HUES64 (cell line): ENCODE measurements around the gene VAPA.

Source experiments
- H3K27ac ChIP-seq: 2 replicates; pipeline ENCODE4 v1.7.0; 2013; ENCODE audit warnings: low read depth, low read length, inconsistent platforms
- H3K27me3 ChIP-seq: 2 replicates; pipeline ENCODE4 v1.6.1; 2013; ENCODE audit warnings: mild to moderate bottlenecking, low read length; ENCODE audit not compliant: insufficient read depth
- H3K36me3 ChIP-seq: 2 replicates; pipeline ENCODE4 v1.6.1; 2013; ENCODE audit warnings: mild to moderate bottlenecking, low read length; ENCODE audit not compliant: insufficient read depth
- H3K4me1 ChIP-seq: 2 replicates; pipeline ENCODE4 v1.6.1; 2013; ENCODE audit warnings: mild to moderate bottlenecking, low read length, moderate library complexity; ENCODE audit not compliant: insufficient read depth
- H3K4me3 ChIP-seq: 2 replicates; pipeline ENCODE4 v1.5.1; 2013; ENCODE audit warnings: mild to moderate bottlenecking, low read length, moderate library complexity
- H3K9ac ChIP-seq: 2 replicates; pipeline ENCODE4 v1.6.1; 2013; ENCODE audit warnings: mild to moderate bottlenecking, low read depth, low read length
- H3K9me3 ChIP-seq: 2 replicates; pipeline ENCODE4 v1.6.1; 2013; ENCODE audit warnings: low read depth, low read length; ENCODE audit not compliant: insufficient read depth
- WGBS: fragments of 150-250, 120-280 bp; methylation state at CpG from one replicate; pipeline ENCODE4 v1.1.7; 2013; ENCODE audit warnings: missing lambda C conversion rate; 5-methylcytosine and 5-hydroxymethylcytosine counted together

VAPA gene

DNA sequence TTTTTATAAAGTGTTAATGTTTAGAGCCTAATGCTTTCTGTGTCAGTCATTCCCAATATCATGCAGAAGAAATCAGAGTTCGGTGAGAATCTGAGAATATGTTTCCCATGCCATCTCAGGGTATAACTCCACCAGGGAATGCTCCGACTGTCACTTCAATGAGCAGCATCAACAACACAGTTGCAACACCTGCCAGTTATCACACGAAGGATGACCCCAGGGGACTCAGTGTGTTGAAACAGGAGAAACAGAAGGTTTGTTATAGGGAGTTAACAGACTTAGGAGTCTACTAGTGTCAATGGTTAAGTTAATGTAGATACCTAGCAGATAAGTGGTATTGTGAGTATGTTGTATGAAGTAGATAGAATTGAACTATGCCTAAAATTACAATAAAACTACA is 31.0 kb downstream of the VAPA start:
- H3K4me1 ChIP-seq = no peaks in the 10 kb centered on the region
- 97% methylated on average over 3 of the region's 3 CpGs for WGBS
- H3K9ac ChIP-seq = no peak overlapping the region
- no peaks in the 10 kb centered on the region for H3K27me3 ChIP-seq
- no peak overlapping the region for H3K27ac ChIP-seq
- H3K9me3 ChIP-seq = no peaks in the 10 kb centered on the region
- H3K4me3 ChIP-seq = no peak overlapping the region
- H3K36me3 ChIP-seq = peaks cover 75% of the 10 kb centered on the region

DNA sequence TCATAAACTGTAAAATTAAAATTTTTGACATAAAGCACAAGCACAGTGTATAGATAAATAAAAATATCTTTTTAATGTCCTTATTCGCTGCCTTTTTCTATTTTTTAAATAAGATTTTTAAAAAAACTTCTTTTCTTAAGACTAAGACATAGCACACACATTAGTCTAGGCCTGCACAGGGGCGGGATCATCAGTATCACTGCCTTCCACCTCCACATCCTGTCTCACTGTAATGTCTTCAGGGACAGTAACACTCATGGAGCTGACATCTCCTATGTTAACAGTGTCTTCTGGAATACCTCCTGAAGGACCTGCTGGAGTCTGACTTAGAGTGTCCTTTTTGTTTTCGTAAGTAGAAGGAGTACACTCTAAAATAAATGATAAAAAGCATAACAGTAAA is 33.0 kb downstream of the VAPA start:
- H3K36me3 ChIP-seq = peaks cover 60% of the 10 kb centered on the region

DNA sequence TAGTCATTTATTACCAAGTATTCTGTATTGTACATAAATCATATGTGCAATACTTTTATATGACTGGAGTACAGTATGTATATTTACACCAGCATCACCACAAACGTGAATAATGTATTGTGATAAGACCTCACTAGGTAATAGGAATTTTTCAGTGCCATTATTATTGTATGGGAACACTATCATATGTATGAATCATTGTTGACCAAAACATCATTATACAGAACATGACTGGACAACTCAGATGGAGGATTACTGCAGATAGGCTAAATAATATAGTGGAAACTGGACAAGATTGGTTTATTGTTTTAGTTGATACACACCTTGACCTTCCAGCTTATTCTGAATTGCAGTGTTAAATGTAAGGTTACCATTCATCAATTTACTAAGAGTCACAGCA is 33.4 kb downstream of the VAPA start:
- no peaks in the 10 kb centered on the region for H3K9me3 ChIP-seq
- no CpG with 5 or more reads among the region's 1 CpG for WGBS
- no peak overlapping the region for H3K27ac ChIP-seq

More for the DNA sequence above, 33.0 kb downstream of the VAPA start:
- Histone ChIP-seq H3K4me3 (no peak overlapping the region), H3K27ac (no peak overlapping the region), H3K9ac (no peak overlapping the region), H3K9me3 (no peaks in the 10 kb centered on the region), H3K4me1 (no peaks in the 10 kb centered on the region), H3K27me3 (no peaks in the 10 kb centered on the region)
- WGBS = 98% methylated on average over 1 of the region's 3 CpGs

GRCh38 chr18:9949315-9949714 is 35.5 kb downstream of the VAPA start:
- Histone ChIP-seq H3K4me1 (no peaks in the 10 kb centered on the region), H3K9me3 (no peaks in the 10 kb centered on the region), H3K4me3 (no peak overlapping the region), H3K36me3 (peaks cover 65% of the 10 kb centered on the region), H3K27ac (no peak overlapping the region), H3K27me3 (no peaks in the 10 kb centered on the region), H3K9ac (no peak overlapping the region)
- WGBS = 95% methylated on average over 2 of the region's 2 CpGs

More for the DNA sequence above, 33.4 kb downstream of the VAPA start:
- Histone ChIP-seq H3K4me1 (no peaks in the 10 kb centered on the region), H3K27me3 (no peaks in the 10 kb centered on the region), H3K4me3 (no peak overlapping the region), H3K9ac (no peak overlapping the region), H3K36me3 (peaks cover 59% of the 10 kb centered on the region)

DNA sequence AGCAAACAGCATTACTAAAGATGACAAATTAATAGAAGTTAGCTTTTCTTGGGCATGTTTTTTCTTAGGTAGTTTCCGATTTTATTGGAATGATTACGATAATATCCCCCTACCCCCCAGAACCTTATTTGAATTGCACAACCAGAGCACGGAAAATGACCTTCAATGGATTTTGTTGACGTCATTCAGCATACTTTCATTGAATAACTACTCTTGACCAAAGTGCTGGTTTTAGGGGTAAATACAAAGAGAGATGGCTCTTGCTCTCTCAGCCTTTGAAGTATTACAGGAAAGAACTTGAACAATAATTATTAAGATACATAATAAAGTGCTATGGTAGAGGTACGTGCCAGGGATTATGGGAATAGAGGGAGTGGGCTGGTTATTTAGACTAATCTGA is 36.0 kb downstream of the VAPA start:
- Histone ChIP-seq H3K9me3 (no peaks in the 10 kb centered on the region), H3K27ac (no peak overlapping the region), H3K9ac (no peak overlapping the region), H3K36me3 (peaks cover 66% of the 10 kb centered on the region), H3K4me1 (no peaks in the 10 kb centered on the region), H3K27me3 (no peaks in the 10 kb centered on the region), H3K4me3 (no peak overlapping the region)
- over 99% methylated on average over 5 of the region's 5 CpGs for WGBS

DNA sequence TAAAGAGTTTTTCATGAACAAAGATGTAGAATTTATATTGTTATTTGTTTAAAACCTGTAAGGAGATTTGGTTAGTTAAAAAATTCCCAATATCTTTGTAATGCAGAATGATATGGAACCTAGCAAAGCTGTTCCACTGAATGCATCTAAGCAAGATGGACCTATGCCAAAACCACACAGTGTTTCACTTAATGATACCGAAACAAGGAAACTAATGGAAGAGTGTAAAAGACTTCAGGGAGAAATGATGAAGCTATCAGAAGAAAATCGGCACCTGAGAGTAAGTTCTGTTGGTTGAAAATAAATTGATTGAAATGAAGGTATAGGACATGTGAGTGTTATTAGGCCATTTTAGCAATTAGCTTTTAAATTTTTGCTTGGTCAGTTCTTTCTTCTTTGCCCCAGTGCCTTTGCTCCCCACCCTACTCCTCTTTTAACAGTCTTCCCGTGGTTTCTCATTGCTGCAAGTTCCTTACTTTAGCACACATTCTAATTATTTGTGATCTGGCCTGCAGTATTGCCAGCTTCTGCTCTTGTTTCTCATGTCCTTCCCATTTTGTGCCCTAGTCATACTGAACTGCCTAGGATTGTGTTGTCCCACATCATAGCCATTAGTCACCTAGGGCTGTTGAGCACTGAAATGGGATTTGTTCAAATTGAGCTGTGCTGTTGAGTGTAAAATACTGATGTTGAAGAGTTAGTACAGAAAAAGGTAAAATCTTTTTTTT is 36.6 kb downstream of the VAPA start:
- Histone ChIP-seq H3K27me3 (no peaks in the 10 kb centered on the region), H3K9ac (no peak overlapping the region), H3K9me3 (no peaks in the 10 kb centered on the region), H3K27ac (0 out of 2 replicates have a peak overlapping the region, but pooled peaks have one; percentile 20), H3K4me1 (no peaks in the 10 kb centered on the region), H3K36me3 (peaks cover 69% of the 10 kb centered on the region), H3K4me3 (no peak overlapping the region)
- WGBS = 94% methylated on average over 3 of the region's 3 CpGs

- Histone ChIP-seq H3K4me3 (no peak overlapping the region), H3K27me3 (no peaks in the 10 kb centered on the region), H3K27ac (0 out of 2 replicates have a peak overlapping the region, but pooled peaks have one; percentile 20), H3K9me3 (no peaks in the 10 kb centered on the region), H3K36me3 (peaks cover 65% of the 10 kb centered on the region), H3K4me1 (no peaks in the 10 kb centered on the region), H3K9ac (no peak overlapping the region)
- WGBS = 86% methylated on average over 9 of the region's 9 CpGs
These were observed 37.4 kb downstream of the VAPA start for GRCh38 chr18:9951022-9951859.

DNA sequence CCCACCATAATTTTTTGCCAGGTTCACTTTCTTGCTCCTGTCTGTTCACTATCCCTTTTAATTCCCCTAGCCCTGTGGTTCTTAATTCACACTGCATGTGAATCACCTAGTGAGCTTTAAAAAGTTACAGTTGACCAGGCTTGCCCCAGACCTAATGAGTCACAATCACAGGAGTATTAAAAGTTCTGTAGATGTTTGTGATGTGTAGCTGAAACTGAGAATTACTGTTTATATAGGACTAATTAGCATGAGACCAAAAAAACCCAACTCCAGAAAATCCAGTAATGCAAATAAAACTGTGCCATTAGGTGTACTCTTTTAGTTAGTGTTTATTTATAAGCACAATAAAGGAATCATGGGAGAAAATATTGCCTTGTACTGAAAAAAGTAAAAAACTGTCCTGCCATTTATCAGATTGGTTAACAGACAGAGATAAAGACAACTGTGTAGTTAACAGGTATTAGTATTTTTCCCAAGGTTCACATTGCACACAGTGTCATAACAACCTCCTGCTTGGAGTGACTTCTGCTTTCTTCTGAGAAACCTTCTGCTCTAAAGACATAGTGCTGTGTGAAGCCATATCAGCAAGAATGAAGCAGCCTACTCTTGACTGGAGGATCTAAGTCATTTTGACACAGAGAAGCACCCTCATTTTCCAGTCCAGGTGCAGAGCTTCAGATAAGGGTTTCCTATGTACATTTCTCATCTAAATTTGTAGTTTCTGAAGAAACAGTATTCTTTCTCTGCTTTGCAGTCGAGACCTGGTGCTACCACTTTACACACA is 39.0 kb downstream of the VAPA start:
- Histone ChIP-seq H3K36me3 (peaks cover 50% of the 10 kb centered on the region), H3K27ac (no peak overlapping the region), H3K4me3 (no peak overlapping the region), H3K4me1 (no peaks in the 10 kb centered on the region), H3K9ac (no peak overlapping the region), H3K27me3 (no peaks in the 10 kb centered on the region), H3K9me3 (no peaks in the 10 kb centered on the region)
- whole genome bisulfite sequencing = 95% methylated on average over 1 of the region's 1 CpG

DNA sequence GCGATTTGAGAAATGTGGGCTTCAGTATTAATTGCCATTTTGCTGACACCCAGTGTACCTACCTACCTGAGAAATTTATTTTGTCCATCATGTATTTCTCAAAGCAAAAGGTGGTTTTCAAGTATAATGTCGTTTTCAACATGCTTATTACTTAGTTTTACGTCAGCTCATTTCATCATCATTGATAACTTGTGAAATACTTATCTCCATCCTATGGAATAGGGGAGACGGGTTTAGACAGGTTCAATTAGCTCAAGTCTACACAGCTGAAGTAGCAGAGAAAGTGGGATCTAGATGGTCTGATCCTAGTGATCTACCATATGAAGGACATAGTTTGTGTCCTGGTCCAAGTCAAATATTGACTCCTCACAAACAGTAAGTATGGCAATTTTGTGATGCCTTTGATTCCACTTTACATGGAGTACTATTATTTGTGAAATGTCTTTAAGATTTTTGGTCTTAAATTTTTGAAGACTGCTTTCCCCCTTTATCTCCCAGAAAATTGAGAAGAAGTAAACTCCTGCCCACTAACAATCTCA is 45.1 kb downstream of the VAPA start:
- H3K9me3 ChIP-seq = no peaks in the 10 kb centered on the region
- 94% methylated on average over 4 of the region's 4 CpGs for WGBS
- no peaks in the 10 kb centered on the region for H3K27me3 ChIP-seq
- no peak overlapping the region for H3K27ac ChIP-seq
- H3K4me3 ChIP-seq = no peak overlapping the region
- no peak overlapping the region for H3K9ac ChIP-seq
- peaks cover 16% of the 10 kb centered on the region for H3K4me1 ChIP-seq
- H3K36me3 ChIP-seq = peaks cover 19% of the 10 kb centered on the region

- H3K27ac ChIP-seq = no peak overlapping the region
- H3K9ac ChIP-seq = no peak overlapping the region
- peaks cover 16% of the 10 kb centered on the region for H3K4me1 ChIP-seq
- H3K27me3 ChIP-seq = no peaks in the 10 kb centered on the region
- 88% methylated on average over 1 of the region's 1 CpG for WGBS
- H3K9me3 ChIP-seq = no peaks in the 10 kb centered on the region
- no peak overlapping the region for H3K4me3 ChIP-seq
- peaks cover 13% of the 10 kb centered on the region; the same call in 1 of the 2 replicates for H3K36me3 ChIP-seq
These were observed 45.7 kb downstream of the VAPA start for GRCh38 chr18:9959564-9959963.
